Smooth muscle cell (in vitro differentiated cells): ENCODE measurements around the gene IFIT2. TPM values are rescaled to one million over a fixed set of nuclear protein-coding genes. Genes with fewer than 3 reads are reported as not detected.

Experiments used
- DNase-seq: peaks from one replicate; lab custom pipeline; 2025; ENCODE audit not compliant: unreplicated experiment; lab: John Stamatoyannopoulos, UW
- H2AFZ ChIP-seq: fragments of 200-600 bp; sonication (generic); 2 replicates; pipeline ENCODE4 v1.6.0; 2016; ENCODE audit warnings: antibody characterized with exemption, low read depth, mild to moderate bottlenecking
- H3F3A ChIP-seq: fragments of 200-600 bp; sonication (generic); 2 replicates; pipeline ENCODE4 v1.6.0; 2017; ENCODE audit warnings: antibody characterized with exemption, low read depth
- H3K27ac ChIP-seq: fragments of 200-600 bp; sonication (generic); 2 replicates; pipeline ENCODE4 v1.5.1; 2016; ENCODE audit warnings: low read depth, mild to moderate bottlenecking
- H3K27me3 ChIP-seq: fragments of 200-600 bp; sonication (generic); 2 replicates; pipeline ENCODE4 v1.6.1; 2016; ENCODE audit warnings: low read depth, mild to moderate bottlenecking
- H3K36me3 ChIP-seq: fragments of 200-600 bp; sonication (generic); 2 replicates; pipeline ENCODE4 v1.5.1; 2016; ENCODE audit warnings: low read depth
- H3K4me1 ChIP-seq: fragments of 200-600 bp; sonication (generic); 2 replicates; pipeline ENCODE4 v1.5.1; 2016; ENCODE audit warnings: low read depth
- H3K4me2 ChIP-seq: fragments of 200-600 bp; sonication (generic); 2 replicates; pipeline ENCODE4 v1.6.0; 2016; ENCODE audit warnings: mild to moderate bottlenecking
- H3K4me3 ChIP-seq: fragments of 200-600 bp; sonication (generic); 2 replicates; pipeline ENCODE4 v1.5.1; 2016; ENCODE audit warnings: mild to moderate bottlenecking
- H3K79me2 ChIP-seq: fragments of 200-600 bp; sonication (generic); 2 replicates; pipeline ENCODE4 v1.6.0; 2016; ENCODE audit warnings: low read depth, mild to moderate bottlenecking
- H3K9ac ChIP-seq: fragments of 200-600 bp; sonication (generic); 2 replicates; pipeline ENCODE4 v1.6.0; 2016; ENCODE audit warnings: low read depth
- H3K9me3 ChIP-seq: fragments of 200-600 bp; sonication (generic); replicated peaks from 2 replicates; pipeline ENCODE4 v1.5.1; 2016; ENCODE audit warnings: low read depth
- H4K20me1 ChIP-seq: fragments of 200-600 bp; sonication (generic); 2 replicates; pipeline ENCODE4 v1.6.0; 2016; ENCODE audit warnings: low read depth
- WGBS: methylation state at CpG from one replicate; pipeline ENCODE4 v1.1.7; 2016; ENCODE audit warnings: low lambda C conversion rate; 5-methylcytosine and 5-hydroxymethylcytosine counted together
- polyA plus RNA-seq: library from polyadenylated mRNA; unstranded; fragments of >200 nt; fragmentation: Nextera tagmentation; extraction: Ambion mirVana; gene quantifications from 2 replicates; pipeline ENCODE4 v1.2.1, GENCODE V29; 2016
- total RNA-seq: library from RNA; depleted of rRNA; stranded (reverse); fragments of >200 nt; gene quantifications from 2 replicates; pipeline ENCODE4 v1.2.3, GENCODE V29; 2014
- TF ChIP-seq, protein P1 (sequence below): fragments of 200-600 bp; sonication (generic); IDR thresholded peaks from 2 replicates; pipeline ENCODE4 v1.5.1; 2017; ENCODE audit warnings: borderline replicate concordance, mild to moderate bottlenecking, antibody characterized with exemption; ENCODE audit not compliant: insufficient read depth, poor library complexity, severe bottlenecking

The IFIT2 gene
- total and polyA plus RNA-seq, 2 experiments from 2014 or later, result 0.27 to 1.5 TPM

DNA sequence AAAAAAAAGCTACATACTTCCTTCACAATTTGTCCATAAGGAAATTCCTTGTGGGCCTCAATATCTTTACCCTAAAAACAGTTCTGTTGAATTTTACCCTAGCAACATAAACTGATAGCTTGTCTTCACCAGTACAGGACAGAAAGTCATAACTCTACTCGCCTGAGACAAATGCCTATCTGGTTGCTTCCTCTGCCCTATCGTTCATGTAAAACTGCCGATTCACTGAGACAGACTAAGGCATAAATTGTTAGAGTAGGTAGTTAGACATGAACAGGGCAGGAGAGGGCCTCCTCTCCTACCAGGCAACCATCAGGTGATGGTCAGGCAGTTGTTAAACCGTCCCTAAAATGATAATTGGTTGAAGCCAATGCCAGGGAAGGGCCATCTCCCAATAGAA lies 51.0 kb downstream of the IFIT2 start:
- TF ChIP-seq, protein P1, sequence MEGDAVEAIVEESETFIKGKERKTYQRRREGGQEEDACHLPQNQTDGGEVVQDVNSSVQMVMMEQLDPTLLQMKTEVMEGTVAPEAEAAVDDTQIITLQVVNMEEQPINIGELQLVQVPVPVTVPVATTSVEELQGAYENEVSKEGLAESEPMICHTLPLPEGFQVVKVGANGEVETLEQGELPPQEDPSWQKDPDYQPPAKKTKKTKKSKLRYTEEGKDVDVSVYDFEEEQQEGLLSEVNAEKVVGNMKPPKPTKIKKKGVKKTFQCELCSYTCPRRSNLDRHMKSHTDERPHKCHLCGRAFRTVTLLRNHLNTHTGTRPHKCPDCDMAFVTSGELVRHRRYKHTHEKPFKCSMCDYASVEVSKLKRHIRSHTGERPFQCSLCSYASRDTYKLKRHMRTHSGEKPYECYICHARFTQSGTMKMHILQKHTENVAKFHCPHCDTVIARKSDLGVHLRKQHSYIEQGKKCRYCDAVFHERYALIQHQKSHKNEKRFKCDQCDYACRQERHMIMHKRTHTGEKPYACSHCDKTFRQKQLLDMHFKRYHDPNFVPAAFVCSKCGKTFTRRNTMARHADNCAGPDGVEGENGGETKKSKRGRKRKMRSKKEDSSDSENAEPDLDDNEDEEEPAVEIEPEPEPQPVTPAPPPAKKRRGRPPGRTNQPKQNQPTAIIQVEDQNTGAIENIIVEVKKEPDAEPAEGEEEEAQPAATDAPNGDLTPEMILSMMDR, result no peak
- peak overlapping the region; percentile 99 for H3K27ac ChIP-seq
- peak overlapping the region; percentile 81 for H3K4me2 ChIP-seq
- DNase-seq, result no peak
- peak overlapping the region; percentile 40 for H2AFZ ChIP-seq
- H3K9me3 ChIP-seq, result no peaks in the 10 kb centered on the region
- H3K36me3 ChIP-seq, result no peaks in the 10 kb centered on the region
- peak overlapping the region; percentile 75 for H3K9ac ChIP-seq
- H4K20me1 ChIP-seq, result no peaks in the 10 kb centered on the region
- 47% methylated on average over 4 of the region's 4 CpGs for WGBS
- peaks cover 23% of the 10 kb centered on the region for H3F3A ChIP-seq
- H3K4me1 ChIP-seq, result peaks cover 34% of the 10 kb centered on the region
- no peak overlapping the region for H3K4me3 ChIP-seq
- H3K27me3 ChIP-seq, result no peaks in the 10 kb centered on the region
- no peaks in the 10 kb centered on the region for H3K79me2 ChIP-seq

DNA sequence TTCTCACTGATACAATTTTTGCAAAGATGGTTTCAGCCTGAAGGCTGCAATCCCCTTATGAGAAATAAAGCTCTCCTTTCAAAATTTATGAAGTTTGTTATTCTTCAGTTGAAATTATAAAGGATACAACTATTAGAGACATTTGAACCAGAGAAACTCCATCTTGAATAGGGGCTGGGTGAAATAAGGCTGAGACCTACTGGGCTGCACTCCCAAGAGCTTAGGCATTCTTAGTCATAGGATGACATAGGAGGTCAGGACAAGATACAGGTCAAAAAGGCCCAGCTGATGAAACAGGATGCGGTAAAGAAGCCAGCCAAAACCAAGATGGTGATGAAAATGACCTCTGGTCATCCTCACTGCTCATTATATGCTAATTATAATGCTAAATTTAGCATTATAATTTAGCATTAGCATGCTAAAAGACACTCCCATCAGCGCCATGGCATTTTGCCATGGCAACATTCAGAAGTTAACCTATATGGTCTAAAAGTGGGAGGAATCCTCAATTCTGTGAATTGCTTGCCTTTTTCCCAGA lies 53.6 kb downstream of the IFIT2 start:
- Histone ChIP-seq H2AFZ (no peak overlapping the region), H4K20me1 (no peaks in the 10 kb centered on the region), H3K4me3 (no peak overlapping the region), H3K79me2 (no peaks in the 10 kb centered on the region), H3K9ac (no peak overlapping the region), H3K27me3 (no peaks in the 10 kb centered on the region), H3K4me2 (no peak overlapping the region), H3K36me3 (no peaks in the 10 kb centered on the region), H3K27ac (no peak overlapping the region), H3K9me3 (no peaks in the 10 kb centered on the region), H3F3A (peaks cover 14% of the 10 kb centered on the region), H3K4me1 (peaks cover 14% of the 10 kb centered on the region)
- DNase-seq, result no peak
- WGBS, result 90% methylated on average over 2 of the region's 2 CpGs
- TF ChIP-seq, protein P1, result no peak

DNA sequence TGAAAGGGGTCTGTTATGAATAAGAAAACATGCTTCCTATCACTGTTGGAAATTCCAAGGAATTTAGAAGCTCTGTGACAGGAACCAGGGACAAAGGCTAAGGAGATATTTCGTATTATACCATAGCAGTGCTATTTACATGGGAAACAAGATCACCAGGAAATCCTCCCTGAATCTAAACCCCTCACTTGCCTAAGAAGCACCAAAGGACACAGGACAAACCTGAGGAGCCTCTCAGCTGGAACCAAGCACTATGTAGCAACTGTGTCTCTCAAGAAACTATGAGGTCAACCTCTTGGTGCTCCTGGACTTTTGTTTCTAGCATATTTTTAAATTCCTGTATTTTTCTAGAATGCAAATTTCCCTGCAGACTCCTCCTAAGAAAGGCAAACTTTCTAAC lies 55.2 kb downstream of the IFIT2 start:
- no peak for DNase-seq
- Histone ChIP-seq H3K4me3 (no peak overlapping the region), H3K9me3 (no peaks in the 10 kb centered on the region), H3K4me1 (no peaks in the 10 kb centered on the region), H3K79me2 (no peaks in the 10 kb centered on the region), H3K27ac (peak overlapping the region; percentile 50), H3F3A (peaks cover 5% of the 10 kb centered on the region), H4K20me1 (no peaks in the 10 kb centered on the region), H3K27me3 (no peaks in the 10 kb centered on the region), H3K4me2 (peak overlapping the region; percentile 46), H3K9ac (peak overlapping the region; percentile 8), H2AFZ (peak overlapping the region; percentile 33), H3K36me3 (no peaks in the 10 kb centered on the region)
- TF ChIP-seq, protein P1, result no peak
- WGBS, result 27% methylated on average over 1 of the region's 1 CpG

DNA sequence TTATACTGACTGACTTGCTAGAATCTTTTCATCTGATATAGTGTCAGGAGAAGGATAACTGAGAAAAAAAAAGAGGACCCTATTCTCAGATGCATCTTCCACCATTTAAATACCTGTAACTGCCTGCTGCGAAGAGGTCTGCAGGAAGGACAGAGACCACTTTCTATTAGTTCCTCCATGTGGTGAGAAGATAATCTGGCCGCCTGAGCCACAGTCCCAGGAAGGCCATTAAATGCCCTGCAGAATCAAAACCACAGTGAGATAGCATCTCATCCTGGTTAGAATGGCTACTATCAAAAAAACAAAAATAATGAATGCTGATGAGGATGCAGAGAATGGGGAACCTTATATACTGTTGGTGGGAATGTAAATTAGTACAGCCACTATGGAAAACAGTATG lies 56.1 kb downstream of the IFIT2 start:
- TF ChIP-seq, protein P1, result no peak
- peaks cover 5% of the 10 kb centered on the region for H3F3A ChIP-seq
- H3K9ac ChIP-seq, result no peak overlapping the region
- no peaks in the 10 kb centered on the region for H3K9me3 ChIP-seq
- H2AFZ ChIP-seq, result no peak overlapping the region
- no peaks in the 10 kb centered on the region for H3K27me3 ChIP-seq
- H3K79me2 ChIP-seq, result no peaks in the 10 kb centered on the region
- no peaks in the 10 kb centered on the region for H4K20me1 ChIP-seq
- no peak overlapping the region for H3K4me3 ChIP-seq
- 59% methylated on average over 2 of the region's 2 CpGs for WGBS
- H3K4me1 ChIP-seq, result no peaks in the 10 kb centered on the region
- DNase-seq, result no peak
- H3K4me2 ChIP-seq, result no peak overlapping the region
- no peak overlapping the region for H3K27ac ChIP-seq
- H3K36me3 ChIP-seq, result no peaks in the 10 kb centered on the region
